Measurements from ENCODE around the gene KCTD16.

The KCTD16 gene

DNA sequence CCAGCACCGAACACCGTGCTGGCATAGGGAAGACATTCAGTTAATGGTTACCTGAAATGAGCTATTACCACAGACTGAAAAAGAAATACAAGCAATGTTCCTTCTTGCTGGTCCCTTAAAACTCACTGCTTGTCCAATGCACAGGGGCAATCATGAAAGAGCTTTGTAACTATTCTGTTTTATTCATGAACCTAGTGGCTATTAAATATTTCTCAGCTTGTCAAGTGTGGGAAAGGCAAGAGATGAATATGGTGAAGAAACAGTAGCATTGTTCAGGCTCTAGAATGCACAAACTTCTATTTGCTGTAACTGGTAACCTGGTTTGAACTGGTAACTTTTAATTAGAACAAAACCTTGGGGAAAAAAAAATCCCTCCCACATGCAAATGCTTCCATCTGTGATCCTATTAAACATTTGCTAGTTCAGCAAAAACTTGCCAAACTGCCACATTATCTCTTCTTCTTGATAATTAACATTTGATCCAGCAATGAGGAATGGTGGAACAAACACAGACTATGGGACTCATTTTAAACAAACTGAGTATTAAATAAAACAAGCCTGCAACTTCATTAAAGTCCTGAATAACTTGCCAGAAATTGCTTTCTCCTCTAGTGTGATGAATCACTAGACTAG is 36.4 kb upstream of the KCTD16 start:
- TF ChIP-seq, protein P1, sequence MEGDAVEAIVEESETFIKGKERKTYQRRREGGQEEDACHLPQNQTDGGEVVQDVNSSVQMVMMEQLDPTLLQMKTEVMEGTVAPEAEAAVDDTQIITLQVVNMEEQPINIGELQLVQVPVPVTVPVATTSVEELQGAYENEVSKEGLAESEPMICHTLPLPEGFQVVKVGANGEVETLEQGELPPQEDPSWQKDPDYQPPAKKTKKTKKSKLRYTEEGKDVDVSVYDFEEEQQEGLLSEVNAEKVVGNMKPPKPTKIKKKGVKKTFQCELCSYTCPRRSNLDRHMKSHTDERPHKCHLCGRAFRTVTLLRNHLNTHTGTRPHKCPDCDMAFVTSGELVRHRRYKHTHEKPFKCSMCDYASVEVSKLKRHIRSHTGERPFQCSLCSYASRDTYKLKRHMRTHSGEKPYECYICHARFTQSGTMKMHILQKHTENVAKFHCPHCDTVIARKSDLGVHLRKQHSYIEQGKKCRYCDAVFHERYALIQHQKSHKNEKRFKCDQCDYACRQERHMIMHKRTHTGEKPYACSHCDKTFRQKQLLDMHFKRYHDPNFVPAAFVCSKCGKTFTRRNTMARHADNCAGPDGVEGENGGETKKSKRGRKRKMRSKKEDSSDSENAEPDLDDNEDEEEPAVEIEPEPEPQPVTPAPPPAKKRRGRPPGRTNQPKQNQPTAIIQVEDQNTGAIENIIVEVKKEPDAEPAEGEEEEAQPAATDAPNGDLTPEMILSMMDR (IDR thresholded peaks at IDR 0.05; ENCODE audit: poor library complexity, severe bottlenecking) = no peak
- no peak for ATAC-seq (ENCODE audit: low read depth)
- no peaks in the 10 kb centered on the region for H3K9me3 ChIP-seq (ENCODE audit: severe bottlenecking)

DNA sequence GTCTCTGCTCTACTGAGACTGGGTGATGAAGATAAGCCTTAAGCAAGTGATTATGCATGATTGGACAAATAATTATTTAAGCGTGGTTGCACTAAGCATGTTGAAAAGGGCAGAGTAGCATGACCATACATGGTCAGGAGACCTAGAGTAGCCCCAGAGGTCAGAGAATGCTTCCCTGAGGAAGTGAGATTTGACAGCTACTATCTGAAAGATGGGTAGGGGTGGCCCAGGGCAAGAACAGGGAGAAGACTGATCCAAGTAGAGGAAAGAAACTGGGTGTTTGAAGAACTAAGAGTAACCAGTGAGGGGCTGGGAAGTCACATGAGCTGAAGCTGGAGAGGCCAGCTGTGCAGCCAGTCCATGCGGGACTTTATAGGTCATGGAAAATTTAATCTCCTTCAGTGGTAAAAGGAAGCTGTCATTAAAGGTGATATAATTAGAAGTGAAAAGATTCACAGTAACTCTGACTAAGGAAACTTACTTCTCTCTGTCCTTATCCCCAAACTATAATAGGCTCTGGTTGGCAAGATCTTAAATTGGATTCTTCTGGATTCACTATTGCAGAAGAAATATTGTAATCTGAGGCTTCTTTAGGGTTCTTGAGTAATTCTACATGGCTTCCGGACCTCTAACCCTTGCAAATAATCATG is 35.4 kb upstream of the KCTD16 start:
- DNase-seq (ENCODE audit: low spot score) (no peak), ATAC-seq (ENCODE audit: low read depth) (no peak)
- Histone ChIP-seq H3K4me1 (ENCODE audit: insufficient read depth, poor library complexity, severe bottlenecking) (no peaks in the 10 kb centered on the region), H3K36me3 (ENCODE audit: low read depth) (no peaks in the 10 kb centered on the region), H3K4me3 (ENCODE audit: severe bottlenecking) (no peak overlapping the region), H3K27me3 (ENCODE audit: insufficient read depth, poor library complexity, severe bottlenecking) (no peaks in the 10 kb centered on the region), H3K9me3 (ENCODE audit: severe bottlenecking) (no peaks in the 10 kb centered on the region), H3K27ac (ENCODE audit: poor library complexity, severe bottlenecking) (no peak overlapping the region)
- TF ChIP-seq, protein P1 (IDR thresholded peaks at IDR 0.05; ENCODE audit: poor library complexity, severe bottlenecking) = no peak

More for the DNA sequence above, 36.4 kb upstream of the KCTD16 start:
- Histone ChIP-seq H3K36me3 (ENCODE audit: low read depth) (no peaks in the 10 kb centered on the region), H3K4me1 (ENCODE audit: insufficient read depth, poor library complexity, severe bottlenecking) (no peaks in the 10 kb centered on the region), H3K27ac (ENCODE audit: poor library complexity, severe bottlenecking) (no peak overlapping the region), H3K4me3 (ENCODE audit: severe bottlenecking) (no peak overlapping the region), H3K27me3 (ENCODE audit: insufficient read depth, poor library complexity, severe bottlenecking) (no peaks in the 10 kb centered on the region)
- no peak for DNase-seq (ENCODE audit: low spot score)

DNA sequence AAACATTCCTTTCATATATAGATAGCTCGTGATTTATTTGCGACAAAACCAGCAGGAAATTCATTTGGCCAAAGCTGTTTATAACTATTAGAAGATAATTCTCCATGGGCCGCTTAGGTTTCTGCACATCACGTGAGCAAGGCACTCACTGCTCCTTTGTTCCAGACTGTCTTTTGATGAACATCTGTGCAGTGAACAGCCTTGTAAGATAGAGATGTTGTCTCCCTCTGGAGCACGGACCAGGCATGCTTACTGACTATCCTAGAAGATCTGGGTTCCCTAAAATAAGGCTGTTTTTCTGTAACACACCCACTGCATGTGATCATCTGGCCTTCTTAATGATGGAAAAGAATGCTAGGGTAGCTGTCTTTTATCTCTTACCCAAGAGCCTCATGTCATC is 31.1 kb upstream of the KCTD16 start:
- TF ChIP-seq, protein P1 (IDR thresholded peaks at IDR 0.05; ENCODE audit: poor library complexity, severe bottlenecking) = no peak
- Histone ChIP-seq H3K36me3 (ENCODE audit: low read depth) (no peaks in the 10 kb centered on the region), H3K4me1 (ENCODE audit: insufficient read depth, poor library complexity, severe bottlenecking) (peaks cover 1% of the 10 kb centered on the region), H3K27me3 (ENCODE audit: insufficient read depth, poor library complexity, severe bottlenecking) (no peaks in the 10 kb centered on the region), H3K27ac (ENCODE audit: poor library complexity, severe bottlenecking) (no peak overlapping the region), H3K9me3 (ENCODE audit: severe bottlenecking) (no peaks in the 10 kb centered on the region), H3K4me3 (ENCODE audit: severe bottlenecking) (no peak overlapping the region)
- DNase-seq (ENCODE audit: low spot score) (no peak), ATAC-seq (ENCODE audit: low read depth) (no peak)

DNA sequence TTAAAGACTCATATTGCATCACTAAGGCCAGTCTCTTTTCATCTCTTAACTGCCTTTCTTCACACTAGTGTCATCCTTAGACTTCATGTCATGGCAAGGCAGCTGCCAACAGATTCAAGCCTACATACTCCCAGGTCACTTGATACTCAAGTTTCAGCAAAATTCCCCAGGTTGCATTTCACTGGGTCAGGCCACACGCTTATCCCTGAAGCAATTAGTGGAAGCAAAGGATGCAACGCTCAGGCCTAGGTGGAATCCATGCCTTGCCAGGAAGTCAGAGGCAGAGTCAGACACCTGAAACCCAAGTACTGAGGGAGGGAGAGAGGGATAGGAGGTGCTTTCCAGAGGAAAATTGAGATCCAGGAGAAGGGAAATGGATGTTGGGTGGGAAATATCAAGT is 29.1 kb upstream of the KCTD16 start:
- no peak overlapping the region for H3K27ac ChIP-seq (ENCODE audit: poor library complexity, severe bottlenecking)

More for the DNA sequence above, 29.1 kb upstream of the KCTD16 start:
- Histone ChIP-seq H3K4me3 (ENCODE audit: severe bottlenecking) (no peak overlapping the region), H3K4me1 (ENCODE audit: insufficient read depth, poor library complexity, severe bottlenecking) (peaks cover 6% of the 10 kb centered on the region), H3K36me3 (ENCODE audit: low read depth) (no peaks in the 10 kb centered on the region), H3K9me3 (ENCODE audit: severe bottlenecking) (no peaks in the 10 kb centered on the region), H3K27me3 (ENCODE audit: insufficient read depth, poor library complexity, severe bottlenecking) (no peaks in the 10 kb centered on the region)
- DNase-seq (ENCODE audit: low spot score) = no peak
- peak; percentile 13; the same call in 1 of the 3 replicates for ATAC-seq (ENCODE audit: low read depth)
- TF ChIP-seq, protein P1 (IDR thresholded peaks at IDR 0.05; ENCODE audit: poor library complexity, severe bottlenecking) = no peak

Data from RWPE2 (cell line).